ENCODE data around the gene PDE7B. TPM values are rescaled to one million over a fixed set of nuclear protein-coding genes. Genes with fewer than 3 reads are reported as not detected.

PDE7B gene
- total and polyA plus RNA-seq, 7 donors = 1.9 to 4.6 (median 2.7) TPM

GRCh38 chr6:136158387-136158821 lies 306.9 kb downstream of the PDE7B start:
- intact Hi-C loops (cut with DNase I) = no loop called here
- Histone ChIP-seq H3K4me3 (no peak overlapping the region), H3K36me3 (ENCODE audit: insufficient read depth in 1 of 2, low read depth in 1 of 2) (peaks cover 0 to 22% of the 10 kb centered on the region in 2 donors), H3K4me1 (peaks cover 13% of the 10 kb centered on the region), H3K9me3 (no peaks in the 10 kb centered on the region), H3K27me3 (ENCODE audit: insufficient read depth in 3 of 3, low read length in 2 of 3) (no peaks in the 10 kb centered on the region), H3K27ac (no peak overlapping the region)
- ATAC-seq (peak; percentile 65 to 83 (median 68)), DNase-seq (peak; percentile 16 to 62)
- WGBS, 3 donors = 20 to 49% (median 28%) methylated on average over 4 of the region's 4 CpGs
- no peak for TF ChIP-seq CTCF (IDR thresholded peaks at IDR 0.05)

- no peak for TF ChIP-seq CTCF (IDR thresholded peaks at IDR 0.05)
- Histone ChIP-seq H3K4me1 (peaks cover 7% of the 10 kb centered on the region), H3K36me3 (ENCODE audit: insufficient read depth in 1 of 2, low read depth in 1 of 2) (peaks cover 0 to 22% of the 10 kb centered on the region in 2 donors), H3K27ac (no peak overlapping the region), H3K27me3 (ENCODE audit: insufficient read depth in 3 of 3, low read length in 2 of 3) (no peaks in the 10 kb centered on the region), H3K4me3 (no peak overlapping the region), H3K9me3 (no peaks in the 10 kb centered on the region)
- DNase-seq (no peak), ATAC-seq (no peak)
- intact Hi-C loops (cut with DNase I) = no loop called here
- WGBS, 3 donors = 75 to 80% (median 79%) methylated on average over 2 of the region's 2 CpGs
Measured at GRCh38 chr6:136158971-136159370, 307.5 kb downstream of the PDE7B start.

GRCh38 chr6:136160250-136160649 lies 308.7 kb downstream of the PDE7B start:
- H3K36me3 ChIP-seq (ENCODE audit: insufficient read depth in 1 of 2, low read depth in 1 of 2) = peaks cover 0 to 13% of the 10 kb centered on the region in 2 donors
- intact Hi-C loops (cut with DNase I) = no loop called here

GRCh38 chr6:136161950-136162349 lies 310.4 kb downstream of the PDE7B start:
- Histone ChIP-seq H3K9me3 (no peaks in the 10 kb centered on the region), H3K4me1 (peaks cover 7% of the 10 kb centered on the region), H3K27ac (no peak overlapping the region), H3K36me3 (ENCODE audit: insufficient read depth in 1 of 2, low read depth in 1 of 2) (peaks cover 2 to 12% of the 10 kb centered on the region in 2 donors), H3K4me3 (no peak overlapping the region), H3K27me3 (ENCODE audit: insufficient read depth in 3 of 3, low read length in 2 of 3) (no peaks in the 10 kb centered on the region)
- no peak for DNase-seq
- ATAC-seq = peak; percentile 51 to 90 (median 77)
- 39 to 53% (median 46%) methylated on average over 3 of the region's 3 CpGs for WGBS, 3 donors
- no peak for TF ChIP-seq CTCF (IDR thresholded peaks at IDR 0.05)
- intact Hi-C loops (cut with DNase I) = no loop called here

More at GRCh38 chr6:136160250-136160649, 308.7 kb downstream of the PDE7B start:
- no peak for TF ChIP-seq CTCF (IDR thresholded peaks at IDR 0.05)
- no peak overlapping the region for H3K4me3 ChIP-seq
- 84 to 95% (median 90%) methylated on average over 4 of the region's 4 CpGs for WGBS, 3 donors
- H3K27ac ChIP-seq = no peak overlapping the region
- no peak for ATAC-seq
- peaks cover 7% of the 10 kb centered on the region for H3K4me1 ChIP-seq
- no peaks in the 10 kb centered on the region for H3K27me3 ChIP-seq (ENCODE audit: insufficient read depth in 3 of 3, low read length in 2 of 3)
- DNase-seq = no peak
- no peaks in the 10 kb centered on the region for H3K9me3 ChIP-seq

GRCh38 chr6:136163260-136163659 lies 311.8 kb downstream of the PDE7B start:
- no peak for DNase-seq
- Histone ChIP-seq H3K4me1 (peaks cover under 1% of the 10 kb centered on the region), H3K4me3 (no peak overlapping the region), H3K27me3 (ENCODE audit: insufficient read depth in 3 of 3, low read length in 2 of 3) (no peaks in the 10 kb centered on the region), H3K9me3 (no peaks in the 10 kb centered on the region), H3K36me3 (ENCODE audit: insufficient read depth in 1 of 2, low read depth in 1 of 2) (peaks cover 3 to 12% of the 10 kb centered on the region in 2 donors), H3K27ac (no peak overlapping the region)
- TF ChIP-seq CTCF (IDR thresholded peaks at IDR 0.05) = no peak
- WGBS, 3 donors = 95 to 100% (median 97%) methylated on average over 3 of the region's 3 CpGs
- intact Hi-C loops (cut with DNase I) = no loop called here
- no peak for ATAC-seq

Data from psoas muscle (tissue), 8 donors.